Dedifferentiated amniotic fluid mesenchymal stem cell (primary cell): ENCODE measurements around the gene ATP11C.

Experiments
- DNase-seq: peaks from one replicate; pipeline ENCODE4 v3.0.0-alpha.2; 2016; ENCODE audit errors: extremely low spot score

ATP11C gene

GRCh38 chrX:139804482-139804881 lies 128.4 kb downstream of the ATP11C start:
- no peak for DNase-seq

DNA sequence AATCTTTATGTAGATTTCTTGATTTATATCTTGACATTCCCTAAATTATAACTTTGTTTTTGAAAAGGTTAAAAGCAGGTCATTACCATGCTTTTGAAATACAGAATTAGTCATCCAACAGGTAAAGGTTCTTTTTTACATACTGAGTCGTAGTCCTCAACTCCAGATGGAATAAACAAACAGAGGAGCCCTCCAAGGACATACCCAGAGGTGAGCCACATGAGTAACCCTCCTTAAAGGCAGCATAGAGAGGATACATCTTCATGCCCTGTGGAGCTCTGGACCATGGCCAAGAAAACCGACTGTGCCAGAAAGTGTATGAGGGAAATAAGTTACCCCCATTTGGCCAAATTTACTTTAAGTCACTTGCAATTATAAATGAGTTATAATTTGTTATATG lies 129.6 kb downstream of the ATP11C start:
- DNase-seq, result no peak

DNA sequence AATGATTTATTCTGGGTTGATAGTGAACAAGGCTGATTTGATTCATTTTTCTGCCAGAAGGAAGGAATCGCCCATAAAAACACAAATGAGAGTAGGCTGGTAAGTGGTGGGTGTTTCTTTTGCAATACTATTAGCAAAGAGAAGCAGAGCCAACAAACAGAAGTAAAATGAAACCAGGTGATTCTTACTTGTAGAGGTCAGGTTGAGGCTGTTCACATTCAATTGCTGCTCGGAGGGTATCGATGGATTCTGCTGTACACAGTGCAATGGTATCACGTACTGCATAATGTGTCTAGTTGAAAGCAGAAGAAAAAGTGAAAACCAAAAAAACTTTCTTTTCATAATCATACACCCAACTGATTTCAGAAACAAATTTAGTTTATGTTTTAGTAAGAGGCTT lies 130.8 kb downstream of the ATP11C start:
- DNase-seq, result no peak

GRCh38 chrX:139801397-139801813 lies 131.4 kb downstream of the ATP11C start:
- no peak for DNase-seq

DNA sequence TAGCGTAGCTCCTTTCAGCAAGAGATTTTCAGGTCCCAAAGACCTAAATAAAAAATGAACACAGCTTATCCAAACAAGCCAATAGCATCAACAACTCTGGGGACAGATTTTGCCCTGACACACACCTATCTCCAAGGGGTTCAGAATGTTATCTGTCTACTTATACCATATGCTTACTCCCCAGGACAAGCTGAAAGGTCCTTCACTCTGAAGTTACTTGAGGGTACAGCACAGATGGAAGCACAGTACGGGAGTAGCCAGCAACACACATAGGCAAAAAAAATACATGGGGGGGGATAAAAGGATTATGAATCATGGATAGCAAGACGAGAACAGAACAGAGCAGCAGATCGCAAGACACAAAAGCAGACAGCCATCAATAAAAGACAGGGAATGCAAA lies 134.2 kb downstream of the ATP11C start:
- DNase-seq, result no peak

DNA sequence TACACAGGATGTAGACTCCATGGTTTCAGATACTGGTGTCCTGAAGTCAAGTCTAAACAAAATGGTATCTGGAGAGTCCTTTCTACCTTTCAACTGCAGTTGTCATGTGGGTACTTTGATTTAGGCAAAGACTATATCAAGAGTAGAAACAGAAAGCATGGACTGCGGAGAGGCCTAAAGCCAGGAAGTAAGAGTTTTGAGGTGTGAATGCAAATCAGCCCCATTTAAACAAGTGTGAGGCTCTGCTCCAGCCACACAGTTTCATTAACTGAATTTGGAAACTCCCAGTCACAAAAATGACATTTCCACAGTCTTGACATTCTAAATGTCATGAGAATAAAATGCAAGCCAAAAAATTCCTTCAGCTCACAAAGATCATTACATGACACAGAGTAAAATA lies 137.7 kb downstream of the ATP11C start:
- no peak for DNase-seq

- DNase-seq, result no peak
These were observed 145.3 kb downstream of the ATP11C start for GRCh38 chrX:139787601-139788000.

GRCh38 chrX:139784807-139785206 lies 148.0 kb downstream of the ATP11C start:
- DNase-seq, result no peak

DNA sequence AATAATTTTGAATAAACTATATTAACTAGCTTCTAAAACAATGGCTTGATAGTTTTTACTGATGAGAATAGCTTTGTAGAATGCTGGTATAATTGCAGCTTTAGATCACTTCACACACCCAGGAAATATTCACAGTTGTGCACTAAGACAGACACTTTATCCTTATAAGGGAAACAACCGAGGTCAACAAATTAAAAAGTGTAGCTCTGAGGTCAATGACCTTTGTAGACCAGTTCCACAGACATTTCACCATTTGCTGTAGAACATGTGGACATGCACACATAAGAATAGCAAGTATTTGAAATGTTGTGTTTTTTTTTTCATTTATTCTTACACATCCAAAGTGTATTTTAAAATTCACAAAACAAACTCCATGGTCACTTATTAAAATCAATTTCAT lies 148.9 kb downstream of the ATP11C start:
- no peak for DNase-seq

DNA sequence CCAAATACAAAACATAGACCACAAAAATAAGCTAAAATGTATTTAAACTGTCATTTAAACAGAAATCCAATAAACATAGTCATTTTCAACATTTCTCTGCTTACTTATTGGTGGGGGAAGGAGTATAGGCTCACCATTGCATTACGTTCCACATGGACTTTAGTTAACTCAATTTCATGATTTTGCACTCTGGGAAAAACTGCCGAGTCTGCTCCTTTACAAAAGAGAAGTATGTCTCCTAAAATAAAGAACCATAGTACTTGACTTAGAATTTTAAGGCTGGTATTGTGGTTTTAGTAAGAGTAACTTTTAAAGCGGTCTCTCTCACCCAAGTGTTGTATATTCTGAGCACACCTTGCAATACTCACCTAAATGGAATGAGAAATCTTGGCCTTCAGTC lies 149.8 kb downstream of the ATP11C start:
- DNase-seq, result no peak

DNA sequence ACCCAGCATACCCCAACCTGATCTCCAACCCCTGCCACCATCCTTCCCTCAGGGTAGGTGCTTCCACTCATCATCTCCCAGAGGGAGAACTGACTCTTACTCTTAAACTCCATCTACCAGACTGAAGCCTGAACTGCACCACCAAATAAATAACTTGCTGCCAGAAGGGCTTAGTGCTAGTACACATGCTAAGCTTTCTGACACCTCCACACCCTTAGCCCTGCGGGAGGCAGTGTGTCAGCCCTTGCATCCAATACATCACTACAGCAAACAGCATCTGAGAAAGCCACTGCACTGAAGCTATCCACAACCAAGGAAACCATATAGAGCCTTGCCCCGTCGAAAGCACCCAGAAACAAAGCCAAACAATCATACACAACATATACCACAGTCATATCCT lies 156.3 kb downstream of the ATP11C start:
- no peak for DNase-seq

DNA sequence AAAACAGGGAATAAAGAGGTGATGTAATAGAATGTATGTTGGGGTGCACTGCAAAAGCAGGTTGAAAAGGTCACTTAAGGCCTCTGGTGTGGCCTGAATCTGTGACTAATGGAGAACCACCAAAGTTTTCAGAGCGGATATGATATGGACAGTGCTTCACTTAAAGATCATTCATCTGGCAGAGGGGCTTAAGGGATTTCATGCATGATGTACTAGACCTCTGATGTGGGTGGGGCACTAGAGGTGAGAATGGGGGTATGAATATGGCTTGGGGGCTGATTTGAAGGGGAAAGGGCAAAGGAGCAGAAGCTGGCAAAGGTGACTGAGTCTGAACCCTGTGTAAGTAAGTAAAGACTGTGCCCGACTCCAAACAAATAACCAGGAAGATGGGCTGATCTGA lies 162.5 kb downstream of the ATP11C start:
- no peak for DNase-seq

DNA sequence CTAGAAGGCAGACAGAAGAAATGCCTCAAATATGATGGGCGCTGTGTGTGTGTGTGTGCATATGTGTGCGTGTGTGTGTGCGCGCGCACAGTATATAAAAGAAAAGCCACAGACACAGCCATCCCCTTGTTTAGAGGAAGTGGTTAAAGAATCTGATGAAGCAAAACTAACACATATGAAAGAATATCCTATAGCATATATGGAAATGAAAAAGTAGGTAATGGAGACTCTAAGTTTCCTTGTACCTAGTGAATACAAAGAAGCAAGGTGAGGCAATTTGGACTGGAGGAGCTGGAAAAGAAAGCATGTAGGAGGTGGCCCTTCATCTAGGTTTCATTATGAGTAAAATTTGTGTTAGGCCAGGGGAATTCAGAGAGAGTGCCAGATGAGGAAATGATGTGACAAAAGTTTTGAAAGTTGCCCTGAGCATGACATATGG lies 166.3 kb downstream of the ATP11C start:
- DNase-seq, result no peak

GRCh38 chrX:139762400-139763183 lies 170.3 kb downstream of the ATP11C start:
- DNase-seq, result peak; percentile 23

DNA sequence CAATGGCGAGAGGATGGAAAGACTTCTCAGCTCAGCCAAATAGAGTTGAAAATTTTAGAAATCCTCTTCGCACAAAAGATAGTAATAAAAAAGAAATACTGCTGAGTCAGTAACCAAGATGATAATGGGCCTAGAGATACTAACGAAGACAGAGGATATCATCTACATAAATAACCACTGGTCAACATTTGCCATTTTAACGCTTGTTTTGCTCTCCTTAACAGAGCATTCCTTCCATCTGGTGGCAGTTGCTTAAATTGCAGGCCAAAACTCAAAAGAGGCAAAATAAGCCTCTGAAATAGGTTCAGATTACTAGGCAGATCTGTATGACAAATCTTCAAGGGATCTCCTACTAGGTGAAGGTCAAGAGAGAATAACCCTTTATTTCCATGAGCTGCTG lies 173.2 kb downstream of the ATP11C start:
- DNase-seq, result no peak

DNA sequence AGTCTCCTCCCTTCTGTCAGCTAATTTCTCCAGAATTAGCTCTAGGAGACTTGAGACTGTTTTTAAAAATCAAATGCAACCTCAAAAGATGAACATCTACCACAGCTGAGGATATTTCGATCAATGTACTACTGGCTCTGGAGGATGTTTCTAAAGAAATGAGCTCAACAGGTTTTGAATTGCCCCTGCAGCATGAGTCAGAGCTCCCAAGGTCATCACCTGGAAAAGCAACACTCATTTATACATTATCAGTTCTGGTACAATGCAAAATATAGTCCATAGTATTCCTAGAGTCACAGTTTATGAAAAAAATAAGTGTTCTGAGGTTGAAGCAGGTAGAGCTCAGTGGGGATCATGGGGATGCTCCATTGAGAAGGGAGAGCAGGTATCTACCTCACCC lies 174.0 kb downstream of the ATP11C start:
- no peak for DNase-seq

DNA sequence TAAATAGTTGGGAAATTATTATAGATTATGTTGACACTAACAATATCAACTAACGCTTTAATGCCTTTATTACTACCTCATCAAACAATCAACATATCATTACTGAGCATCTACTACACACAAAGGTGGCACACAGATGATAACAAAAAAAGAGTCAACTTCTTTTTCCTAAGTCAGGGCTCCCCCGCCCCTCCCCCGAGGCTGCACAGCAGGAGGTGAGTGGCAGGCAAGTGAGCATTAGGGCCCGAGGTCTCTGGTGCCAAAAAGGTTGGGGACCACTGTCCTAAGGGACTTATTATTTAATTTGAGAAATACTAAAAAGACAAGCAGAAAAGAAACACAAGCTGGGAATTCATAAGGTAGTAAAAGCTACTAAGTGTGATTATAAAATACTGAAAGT lies 174.6 kb downstream of the ATP11C start:
- DNase-seq, result no peak

DNA sequence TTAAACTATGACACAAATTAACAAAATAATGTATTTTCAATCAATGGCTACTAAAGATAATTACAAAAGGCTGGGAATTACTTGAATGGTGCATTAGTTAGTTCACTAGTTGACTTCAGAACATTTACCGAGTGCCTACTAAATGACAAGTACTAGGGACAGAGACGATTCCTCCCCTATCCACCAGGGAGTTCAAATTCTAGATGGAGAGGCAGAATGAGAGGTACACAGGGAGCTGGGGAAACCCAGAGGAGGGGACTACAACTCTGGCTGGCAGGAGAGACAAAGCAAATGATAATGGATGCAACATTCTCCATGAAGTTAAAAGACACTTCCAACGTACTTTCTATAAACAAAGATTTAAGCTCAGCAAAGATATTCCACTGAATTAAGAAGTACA lies 181.8 kb downstream of the ATP11C start:
- DNase-seq, result no peak

- DNase-seq, result no peak
These were observed 182.5 kb downstream of the ATP11C start for GRCh38 chrX:139750390-139750789.

- no peak for DNase-seq
These were observed 193.7 kb downstream of the ATP11C start for GRCh38 chrX:139739138-139739537.

- DNase-seq, result no peak
These were observed 194.3 kb downstream of the ATP11C start for GRCh38 chrX:139738581-139738980.

DNA sequence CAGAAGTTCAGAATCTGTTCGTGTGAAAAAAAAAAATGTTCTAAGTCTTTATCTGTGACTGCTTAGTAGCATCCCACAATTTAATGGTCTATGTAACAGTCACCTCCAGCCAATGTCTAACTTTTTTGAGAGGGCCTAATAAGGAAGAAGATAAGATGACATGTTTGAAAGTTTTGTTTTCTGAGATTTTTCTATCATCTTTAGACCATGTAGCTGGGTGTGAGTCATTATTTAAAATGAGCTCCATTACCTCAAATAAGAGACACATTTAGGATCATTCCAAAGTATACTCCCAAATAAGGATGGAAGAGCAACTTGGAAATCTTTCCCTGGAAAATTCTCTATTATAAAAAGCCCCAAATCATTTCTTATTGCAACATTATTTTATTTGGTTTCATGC lies 196.7 kb downstream of the ATP11C start:
- DNase-seq, result no peak

- no peak for DNase-seq
These were observed 197.9 kb downstream of the ATP11C start for GRCh38 chrX:139734996-139735395.

GRCh38 chrX:139725720-139726119 lies 207.1 kb downstream of the ATP11C start:
- DNase-seq, result no peak
